HepG2 (cell line): ENCODE results near the gene SRPK3. TPM values are rescaled to one million over a fixed set of nuclear protein-coding genes. Genes with fewer than 3 reads are reported as not detected.

Experiments used
- ATAC-seq: fragments of 200-7000 bp; cut with Tn5 transposase; 3 replicates; pipeline ENCODE4 v1.9.1; 2020; ENCODE audit warnings: mild to moderate bottlenecking, moderate library complexity
- BruUV-seq: library from RNA; stranded (reverse); fragments of 400-500 nt; replicated peaks from 2 replicates; lab custom pipeline; 2021; lab: Mats Ljungman, UMichigan
- CTCF ChIA-PET: fragments of 300-600 bp; formaldehyde crosslinking; extraction: SDS; loops from one replicate; lab custom pipeline; 2021; ENCODE audit warnings: low total read pairs, inconsistent platforms, low intra/inter-chr PET ratio; lab: Yijun Ruan, JAX
- POLR2A ChIA-PET: fragments of 350-600 bp; sonication (Branson Sonifier 250); formaldehyde crosslinking; loops from one replicate; lab custom pipeline; 2020; ENCODE audit warnings: antibody characterized with exemption, inconsistent platforms; lab: Yijun Ruan, JAX
- DNase-seq: peaks from one replicate; pipeline ENCODE4 v3.0.0-alpha.2; 2015; ENCODE audit warnings: low spot score
- FAIRE-seq: peaks from 3 replicates; lab custom pipeline; 2011; peaks lifted over from hg19 to GRCh38; lab: Jason Lieb, UNC
- H2AFZ ChIP-seq: one replicate; pipeline ENCODE4 v1.6.1; 2011; ENCODE audit warnings: low read length, inconsistent platforms
- H3K27ac ChIP-seq: fragments of 300-600 bp; 3 replicates; pipeline ENCODE4 v1.8.0; 2011; ENCODE audit warnings: mixed run types, mild to moderate bottlenecking, mixed read lengths, low read length, inconsistent platforms; ENCODE audit not compliant: insufficient read depth; ENCODE audit errors: extremely low read length
- H3K27me3 ChIP-seq, 2 experiments: fragments of 200-600 bp in 1 of 2; 2 replicates in 1 of 2; 3 replicates in 1 of 2; pipeline versions ENCODE4 v1.6.0 to v1.8.0; 2011; ENCODE audit warnings: low read length in 2 of 2, mild to moderate bottlenecking in 2 of 2, moderate library complexity in 2 of 2, inconsistent platforms in 1 of 2; ENCODE audit not compliant: insufficient read depth in 2 of 2, control insufficient read depth in 1 of 2
- H3K36me3 ChIP-seq, 2 experiments: fragments of 200-600 bp in 1 of 2; replicated peaks in 1 of 2; 2 replicates in 1 of 2; 3 replicates in 1 of 2; pipeline versions ENCODE4 v1.5.1 to v1.8.0; 2011; ENCODE audit warnings: low read length in 2 of 2, inconsistent platforms in 1 of 2; ENCODE audit not compliant: insufficient read depth in 2 of 2, control insufficient read depth in 1 of 2
- H3K4me1 ChIP-seq: 2 replicates; pipeline ENCODE4 v1.5.1; 2012; ENCODE audit warnings: low read length, inconsistent platforms; ENCODE audit not compliant: insufficient read depth
- H3K4me2 ChIP-seq: 2 replicates; pipeline ENCODE4 v1.6.0; 2011; ENCODE audit warnings: low read depth, low read length, inconsistent platforms
- H3K4me3 ChIP-seq, 3 experiments: fragments of 200-600 bp in 1 of 3; sonication (generic), shearing (Covaris generic) in 1 of 3; replicated peaks in 1 of 3; 2 replicates each; pipeline ENCODE4 v1.5.1; 2011 to 2016; ENCODE audit warnings: low read length in 3 of 3, inconsistent platforms in 2 of 3, low read depth in 2 of 3, mild to moderate bottlenecking in 2 of 3, control low read depth in 1 of 3, mixed read lengths in 1 of 3; ENCODE audit not compliant: insufficient read depth in 1 of 3
- H3K79me2 ChIP-seq: one replicate; pipeline ENCODE4 v1.6.1; 2011; ENCODE audit warnings: low read length, inconsistent platforms; ENCODE audit not compliant: insufficient read depth
- H3K9ac ChIP-seq: 2 replicates; pipeline ENCODE4 v1.6.0; 2011; ENCODE audit warnings: mild to moderate bottlenecking, low read depth, low read length, inconsistent platforms; ENCODE audit not compliant: insufficient read depth
- H3K9me3 ChIP-seq: 2 replicates; pipeline ENCODE4 v1.5.1; 2012; ENCODE audit warnings: mild to moderate bottlenecking, low read length
- H4K20me1 ChIP-seq: 2 replicates; pipeline ENCODE4 v1.6.0; 2011; ENCODE audit warnings: inconsistent platforms, mild to moderate bottlenecking, low read length, moderate library complexity; ENCODE audit not compliant: insufficient read depth
- AGO2 ChIP-seq: fragments of 200-400 bp; formaldehyde crosslinking; optimal IDR thresholded peaks from 2 replicates; pipeline ENCODE3; 2017; ENCODE audit warnings: mild to moderate bottlenecking, low read depth, low read length, moderate library complexity
- HNRNPL ChIP-seq: fragments of 200-400 bp; formaldehyde crosslinking; IDR thresholded peaks from 2 replicates; pipeline ENCODE4 v1.6.1; 2017; ENCODE audit warnings: mild to moderate bottlenecking, low read depth, low read length
- HOXD1 ChIP-seq: sonication (generic); formaldehyde crosslinking; IDR thresholded peaks from 2 replicates; pipeline ENCODE4 v1.5.0; 2020; ENCODE audit warnings: missing genetic modification reagents
- KAT7 ChIP-seq: IDR thresholded peaks from 2 replicates; pipeline ENCODE4 v1.6.1; 2018; ENCODE audit warnings: borderline replicate concordance, missing compliant biosample characterization
- MIXL1 ChIP-seq: IDR thresholded peaks from 2 replicates; pipeline ENCODE4 v1.6.1; 2016
- NFE2L2 ChIP-seq: fragments of 150-350 bp; IDR thresholded peaks from 2 replicates; pipeline ENCODE4 v1.6.1; 2014; ENCODE audit warnings: low read length
- ZNF160 ChIP-seq: sonication (generic); formaldehyde crosslinking; IDR thresholded peaks from 2 replicates; pipeline ENCODE4 v1.8.0; 2022; ENCODE audit warnings: mild to moderate bottlenecking, inconsistent platforms, missing genetic modification reagents
- ZNF367 ChIP-seq: sonication (generic); formaldehyde crosslinking; IDR thresholded peaks from 2 replicates; pipeline ENCODE4 v1.4.0; 2020; ENCODE audit warnings: missing genetic modification reagents, borderline replicate concordance
- ZNF607 ChIP-seq: sonication (generic); formaldehyde crosslinking; IDR thresholded peaks from 2 replicates; pipeline ENCODE4 v1.5.1; 2020; ENCODE audit warnings: missing genetic modification reagents, mild to moderate bottlenecking, borderline replicate concordance
- ZNF879 ChIP-seq: sonication (generic); formaldehyde crosslinking; IDR thresholded peaks from 2 replicates; pipeline ENCODE4 v1.8.1; 2023; ENCODE audit warnings: missing genetic modification reagents
- ZSCAN29 ChIP-seq: sonication (generic); formaldehyde crosslinking; conservative IDR thresholded peaks from 2 replicates; pipeline ENCODE4 v1.4.0; 2020; ENCODE audit warnings: mild to moderate bottlenecking, missing genetic modification reagents
- WGBS: methylation state at CpG from one replicate; pipeline ENCODE4 v1.1.6; 2017; ENCODE audit warnings: low lambda C conversion rate; 5-methylcytosine and 5-hydroxymethylcytosine counted together
- in situ Hi-C: cut with HindIII; loops from 2 replicates; pipeline ENCODE4 v1.10.0; 2017; ENCODE audit warnings: low pct_unique_long_range_greater_than_20kb; ENCODE audit not compliant: extremely low pct_ligation_motif_present
- intact Hi-C: fragments of 100-400 bp; cut with micrococcal nuclease; formaldehyde crosslinking; loops from one replicate; pipeline ENCODE4 v1.10.0; 2022; ENCODE audit not compliant: unreplicated experiment
- polyA plus RNA-seq, 8 experiments: library from polyadenylated mRNA; depleted of rRNA in 3 of 8; stranded (reverse) in 7 of 8; unstranded in 1 of 8; fragments of >200 nt; fragmentation: Illumina TruSeq in 4 of 8; extraction: Trizol in 4 of 8; gene quantifications; 2 replicates each; pipeline versions ENCODE4 v1.2.1 to v1.2.3, GENCODE V29; 2011 to 2016; ENCODE audit warnings: low read depth in 4 of 8, missing spikeins in 1 of 8, mixed read lengths in 1 of 8; ENCODE audit not compliant: insufficient read depth in 1 of 8
- total RNA-seq, 5 experiments: library from RNA; depleted of rRNA; stranded (reverse); fragments of >200 nt; fragmentation: Illumina TruSeq; extraction: Trizol; gene quantifications; 2 replicates each; pipeline ENCODE4 v1.2.3, GENCODE V29; 2016; ENCODE audit warnings: low read depth in 1 of 5
- TF ChIP-seq, protein P1 (sequence below): sonication (generic); formaldehyde crosslinking; IDR thresholded peaks from 2 replicates; pipeline ENCODE4 v1.5.0; 2020; ENCODE audit warnings: missing genetic modification reagents
- TF ChIP-seq, protein P2 (sequence below): IDR thresholded peaks from 2 replicates; pipeline ENCODE4 v1.6.1; 2016; ENCODE audit warnings: missing compliant biosample characterization, missing genetic modification reagents, borderline replicate concordance
- TF ChIP-seq, protein P3 (sequence below): fragments of 450-650 bp; IDR thresholded peaks from 2 replicates; pipeline ENCODE4 v1.6.1; 2016

The SRPK3 gene
- total and polyA plus RNA-seq, 2 of the 13 experiments (the other 11 are each of a cell fraction or from before 2014, with no cell fraction given): 0.22 to 0.30 TPM

DNA sequence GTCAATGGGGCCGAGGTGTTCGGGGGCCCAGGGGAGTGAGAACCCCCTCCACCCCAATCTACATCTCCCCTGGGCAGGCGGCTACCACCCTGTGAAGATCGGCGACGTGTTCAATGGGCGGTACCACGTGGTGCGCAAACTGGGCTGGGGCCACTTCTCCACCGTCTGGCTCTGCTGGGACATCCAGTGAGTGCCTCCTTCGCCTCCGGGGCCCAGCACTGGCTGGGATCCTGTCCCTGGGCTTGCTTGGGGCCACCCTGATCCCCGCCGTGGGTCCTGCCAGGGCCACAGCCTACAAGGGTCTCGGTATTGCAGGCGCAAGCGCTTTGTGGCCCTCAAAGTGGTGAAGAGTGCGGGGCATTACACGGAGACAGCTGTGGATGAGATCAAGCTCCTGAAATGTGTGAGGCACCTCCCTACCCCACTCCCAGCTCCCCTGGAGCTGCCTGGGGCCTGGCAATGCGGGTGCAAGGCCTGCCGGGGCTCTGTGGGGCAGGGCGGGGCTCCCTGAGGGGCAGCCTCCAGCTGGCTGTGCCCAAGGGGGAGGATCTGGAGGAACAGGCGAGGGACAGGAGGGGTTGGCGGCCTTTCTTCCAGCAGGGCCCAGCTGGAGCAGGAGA is 697 bp downstream of the SRPK3 start:
- Histone ChIP-seq H3K79me2 (no peaks in the 10 kb centered on the region), H3K9me3 (no peaks in the 10 kb centered on the region), H3K4me2 (no peak overlapping the region), H3K36me3 (no peaks in the 10 kb centered on the region; a peak in 2 of 5 replicates), H3K4me3 (no peak overlapping the region; a peak in 1 of 6 replicates), H3K9ac (no peak overlapping the region), H4K20me1 (no peaks in the 10 kb centered on the region), H3K4me1 (no peaks in the 10 kb centered on the region), H3K27me3 (no peaks in the 10 kb centered on the region), H2AFZ (no peak overlapping the region), H3K27ac (no peak overlapping the region)
- POLR2A ChIA-PET: interaction anchor here (1.0 to 2.1 kb wide), 4 partner anchors 11 to 54 kb away, joined by 4 to 9 read pairs (median 4); partner anchors contain the start of genes IDH3G and SSR4
- CTCF ChIA-PET: no interaction called here
- no peak for DNase-seq
- BruUV-seq: no TSS peak
- in situ Hi-C loops (no loop called here), intact Hi-C loops (loop anchor here (2.0 kb wide), 1 partner anchor 17 kb away; the partner anchor contains the start of gene PLXNB3)
- peak; percentile 84 for TF ChIP-seq AGO2
- peak; percentile 7; the same call in 1 of the 2 replicates for TF ChIP-seq HNRNPL
- no peak for TF ChIP-seq ZNF879 (CRISPR knock-in tag)
- TF ChIP-seq, protein P1, sequence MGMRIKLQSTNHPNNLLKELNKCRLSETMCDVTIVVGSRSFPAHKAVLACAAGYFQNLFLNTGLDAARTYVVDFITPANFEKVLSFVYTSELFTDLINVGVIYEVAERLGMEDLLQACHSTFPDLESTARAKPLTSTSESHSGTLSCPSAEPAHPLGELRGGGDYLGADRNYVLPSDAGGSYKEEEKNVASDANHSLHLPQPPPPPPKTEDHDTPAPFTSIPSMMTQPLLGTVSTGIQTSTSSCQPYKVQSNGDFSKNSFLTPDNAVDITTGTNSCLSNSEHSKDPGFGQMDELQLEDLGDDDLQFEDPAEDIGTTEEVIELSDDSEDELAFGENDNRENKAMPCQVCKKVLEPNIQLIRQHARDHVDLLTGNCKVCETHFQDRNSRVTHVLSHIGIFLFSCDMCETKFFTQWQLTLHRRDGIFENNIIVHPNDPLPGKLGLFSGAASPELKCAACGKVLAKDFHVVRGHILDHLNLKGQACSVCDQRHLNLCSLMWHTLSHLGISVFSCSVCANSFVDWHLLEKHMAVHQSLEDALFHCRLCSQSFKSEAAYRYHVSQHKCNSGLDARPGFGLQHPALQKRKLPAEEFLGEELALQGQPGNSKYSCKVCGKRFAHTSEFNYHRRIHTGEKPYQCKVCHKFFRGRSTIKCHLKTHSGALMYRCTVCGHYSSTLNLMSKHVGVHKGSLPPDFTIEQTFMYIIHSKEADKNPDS (CRISPR knock-in tag): no peak
- no peak for TF ChIP-seq ZNF367 (CRISPR knock-in tag)
- TF ChIP-seq ZNF160 (CRISPR knock-in tag): no peak
- TF ChIP-seq HOXD1: no peak
- TF ChIP-seq MIXL1 (CRISPR knock-in tag): no peak
- TF ChIP-seq, protein P2, sequence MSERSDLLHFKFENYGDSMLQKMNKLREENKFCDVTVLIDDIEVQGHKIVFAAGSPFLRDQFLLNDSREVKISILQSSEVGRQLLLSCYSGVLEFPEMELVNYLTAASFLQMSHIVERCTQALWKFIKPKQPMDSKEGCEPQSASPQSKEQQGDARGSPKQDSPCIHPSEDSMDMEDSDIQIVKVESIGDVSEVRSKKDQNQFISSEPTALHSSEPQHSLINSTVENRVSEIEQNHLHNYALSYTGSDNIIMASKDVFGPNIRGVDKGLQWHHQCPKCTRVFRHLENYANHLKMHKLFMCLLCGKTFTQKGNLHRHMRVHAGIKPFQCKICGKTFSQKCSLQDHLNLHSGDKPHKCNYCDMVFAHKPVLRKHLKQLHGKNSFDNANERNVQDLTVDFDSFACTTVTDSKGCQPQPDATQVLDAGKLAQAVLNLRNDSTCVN (CRISPR knock-in tag): no peak
- no peak for TF ChIP-seq ZNF607 (CRISPR knock-in tag)
- TF ChIP-seq ZSCAN29 (CRISPR knock-in tag): no peak
- TF ChIP-seq, protein P3, sequence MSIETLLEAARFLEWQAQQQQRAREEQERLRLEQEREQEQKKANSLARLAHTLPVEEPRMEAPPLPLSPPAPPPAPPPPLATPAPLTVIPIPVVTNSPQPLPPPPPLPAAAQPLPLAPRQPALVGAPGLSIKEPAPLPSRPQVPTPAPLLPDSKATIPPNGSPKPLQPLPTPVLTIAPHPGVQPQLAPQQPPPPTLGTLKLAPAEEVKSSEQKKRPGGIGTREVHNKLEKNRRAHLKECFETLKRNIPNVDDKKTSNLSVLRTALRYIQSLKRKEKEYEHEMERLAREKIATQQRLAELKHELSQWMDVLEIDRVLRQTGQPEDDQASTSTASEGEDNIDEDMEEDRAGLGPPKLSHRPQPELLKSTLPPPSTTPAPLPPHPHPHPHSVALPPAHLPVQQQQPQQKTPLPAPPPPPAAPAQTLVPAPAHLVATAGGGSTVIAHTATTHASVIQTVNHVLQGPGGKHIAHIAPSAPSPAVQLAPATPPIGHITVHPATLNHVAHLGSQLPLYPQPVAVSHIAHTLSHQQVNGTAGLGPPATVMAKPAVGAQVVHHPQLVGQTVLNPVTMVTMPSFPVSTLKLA: peak; percentile 37; the same call in 1 of the 2 replicates
- TF ChIP-seq NFE2L2: no peak
- TF ChIP-seq KAT7 (CRISPR knock-in tag): no peak
- FAIRE-seq: no peak
- peak; percentile 5 for ATAC-seq
- 80% methylated on average over 1 of the region's 24 CpGs for WGBS
